ENCODE data around the gene GPRIN3.

GRCh38 chr4:89230271-89230670 is 77.3 kb downstream of the GPRIN3 start:
- TF ChIP-seq ZNF274 (IDR thresholded peaks at IDR 0.05; ENCODE audit: low read depth, low read length) (no peak), YY1 (IDR thresholded peaks at IDR 0.05; ENCODE audit: insufficient read depth, insufficient read length) (no peak), SUZ12 (IDR thresholded peaks at IDR 0.05; ENCODE audit: extremely low read depth, insufficient read depth, insufficient read length) (no peak)
